H1 (cell line): Measurements from ENCODE around the gene TXNIP. TPM values are rescaled to one million over a fixed set of nuclear protein-coding genes. Genes with fewer than 3 reads are reported as not detected.

Experiments
- CBX5 ChIP-seq: fragments of 300-800, 300-1000 bp; sonication (generic); IDR thresholded peaks from 2 replicates; pipeline ENCODE4 v1.7.1; 2016; ENCODE audit warnings: antibody characterized with exemption, low read length, low read depth
- CHD7 ChIP-seq: fragments of 300-600 bp; sonication (generic); IDR thresholded peaks from 2 replicates; pipeline ENCODE4 v1.7.1; 2012; ENCODE audit warnings: low read length, moderate library complexity, mild to moderate bottlenecking, inconsistent platforms; ENCODE audit not compliant: insufficient replicate concordance
- CTBP2 ChIP-seq: IDR thresholded peaks from 2 replicates; pipeline ENCODE4 v1.7.0; 2011; ENCODE audit warnings: borderline replicate concordance, mild to moderate bottlenecking, moderate library complexity, mixed read lengths, low read length; ENCODE audit not compliant: insufficient read depth, insufficient read length
- HDAC2 ChIP-seq, 2 experiments: fragments of 300-600 bp in 1 of 2; sonication (generic) in 1 of 2; IDR thresholded peaks; 2 replicates each; pipeline ENCODE4 v1.6.1; 2011 to 2012; ENCODE audit warnings: low read depth in 2 of 2, low read length in 2 of 2, mild to moderate bottlenecking in 2 of 2, moderate library complexity in 2 of 2, borderline replicate concordance in 1 of 2, inconsistent platforms in 1 of 2
- MAX ChIP-seq: IDR thresholded peaks from 2 replicates; pipeline ENCODE4 v1.6.1; 2012; ENCODE audit warnings: inconsistent platforms
- PHF8 ChIP-seq: fragments of 200-600 bp; sonication (generic); conservative IDR thresholded peaks from 2 replicates; pipeline ENCODE4 v1.7.1; 2012; ENCODE audit warnings: low read depth, mild to moderate bottlenecking, inconsistent platforms, low read length, moderate library complexity
- RBBP5 ChIP-seq: IDR thresholded peaks from 2 replicates; pipeline ENCODE4 v1.7.1; 2012; ENCODE audit warnings: low read depth, mild to moderate bottlenecking, inconsistent platforms, low read length, moderate library complexity, borderline replicate concordance
- YY1 ChIP-seq: IDR thresholded peaks from 2 replicates; pipeline ENCODE4 v1.6.1; 2011; ENCODE audit warnings: low read depth, mild to moderate bottlenecking, low read length
- polyA plus RNA-seq, 7 experiments: library from polyadenylated mRNA; depleted of rRNA in 3 of 7; stranded (reverse) in 5 of 7; unstranded in 2 of 7; fragments of >200 nt in 5 of 7; fragments of 200-250 nt in 2 of 7; gene quantifications; 1 replicate in 5 of 7; 2 replicates in 1 of 7; 4 replicates in 1 of 7; pipeline versions ENCODE4 v1.2.1 to v1.2.3, GENCODE V29; 2011 to 2013; ENCODE audit warnings: missing spikeins in 2 of 7, mixed read lengths in 2 of 7
- total RNA-seq: library from RNA; stranded (reverse); fragmentation: NEBNext Ultra II Directional; extraction: Animal tissue kit (Norgen Biotek cat#: 25700); gene quantifications from 2 replicates; pipeline ENCODE4 v1.2.1, GENCODE V29; 2021

The TXNIP gene
- total and polyA plus RNA-seq, 2 of the 8 experiments (the other 6 are each of a cell fraction or from before 2014, with no cell fraction given) = 12.3 to 56.8 TPM

GRCh38 chr1:145978854-145979745 is 17.3 kb downstream of the TXNIP start (continued):
- TF ChIP-seq RBBP5 (peak; percentile 87), YY1 (no peak), MAX (peak; percentile 32; the same call in 1 of the 2 replicates), CHD7 (no peak), CBX5 (no peak), CTBP2 (no peak), HDAC2 (IDR thresholded peaks at IDR 0.05; ENCODE audit: borderline replicate concordance in 1 of 2, low read depth in 2 of 2, low read length in 2 of 2) (no peak), PHF8 (no peak)
